GM12878 (cell line): Measurements from ENCODE around the gene SYNGR3. TPM values are rescaled to one million over a fixed set of nuclear protein-coding genes. Genes with fewer than 3 reads are reported as not detected.

Experiments used
- BHLHE40 ChIP-seq, 2 experiments: fragments of 450-650 bp in 1 of 2; IDR thresholded peaks; 2 replicates each; pipeline ENCODE4 v1.6.1; 2011 to 2017; ENCODE audit warnings: low read depth in 2 of 2, borderline replicate concordance in 1 of 2, improper control_type of control experiment in 1 of 2, low read length in 1 of 2, mild to moderate bottlenecking in 1 of 2
- CHD2 ChIP-seq: IDR thresholded peaks from 2 replicates; pipeline ENCODE4 v1.6.1; 2011; ENCODE audit warnings: low read depth, low read length, improper control_type of control experiment, borderline replicate concordance
- FOS ChIP-seq: IDR thresholded peaks from 3 replicates; pipeline ENCODE4 v1.6.1; 2011; ENCODE audit warnings: borderline replicate concordance; ENCODE audit not compliant: insufficient read length; ENCODE audit errors: extremely low read depth
- GABPA ChIP-seq: IDR thresholded peaks from 2 replicates; pipeline ENCODE4 v1.6.1; 2014; ENCODE audit warnings: antibody characterized with exemption, low read depth, mild to moderate bottlenecking, inconsistent platforms
- JUND ChIP-seq: IDR thresholded peaks from 2 replicates; pipeline ENCODE4 v1.6.1; 2012; ENCODE audit warnings: low read depth, mild to moderate bottlenecking, low read length, improper control_type of control experiment, moderate library complexity
- KDM1A ChIP-seq: fragments of 200-600 bp; sonication (generic); IDR thresholded peaks from 2 replicates; pipeline ENCODE4 v1.6.1; 2016; ENCODE audit warnings: borderline replicate concordance
- LARP7 ChIP-seq: fragments of 450-650 bp; IDR thresholded peaks from 2 replicates; pipeline ENCODE4 v1.6.1; 2017; ENCODE audit warnings: mild to moderate bottlenecking
- MEF2B ChIP-seq: fragments of 450-650 bp; IDR thresholded peaks from 2 replicates; pipeline ENCODE4 v1.6.1; 2018; ENCODE audit warnings: mild to moderate bottlenecking, moderate library complexity; ENCODE audit not compliant: partially characterized antibody, poor library complexity, severe bottlenecking
- NBN ChIP-seq: fragments of 450-650 bp; IDR thresholded peaks from 2 replicates; pipeline ENCODE4 v1.6.1; 2016
- NFIC ChIP-seq: IDR thresholded peaks from 2 replicates; pipeline ENCODE4 v1.6.1; 2012; ENCODE audit warnings: low read depth, mild to moderate bottlenecking, inconsistent platforms, low read length, moderate library complexity
- NFYB ChIP-seq: IDR thresholded peaks from 2 replicates; pipeline ENCODE4 v1.6.1; 2011; ENCODE audit warnings: low read depth, mild to moderate bottlenecking, low read length, improper control_type of control experiment, moderate library complexity; ENCODE audit not compliant: insufficient read depth
- RAD51 ChIP-seq: fragments of 450-650 bp; IDR thresholded peaks from 2 replicates; pipeline ENCODE4 v1.6.1; 2016; ENCODE audit warnings: moderate library complexity, mild to moderate bottlenecking, inconsistent platforms
- RB1 ChIP-seq: fragments of 450-650 bp; formaldehyde crosslinking; IDR thresholded peaks from 2 replicates; pipeline ENCODE4 v1.6.1; 2017; ENCODE audit warnings: mild to moderate bottlenecking, borderline replicate concordance
- RCOR1 ChIP-seq: conservative IDR thresholded peaks from 2 replicates; pipeline ENCODE4 v1.6.1; 2012; ENCODE audit warnings: low read depth, low read length, improper control_type of control experiment
- SIN3A ChIP-seq: IDR thresholded peaks from 2 replicates; pipeline ENCODE4 v1.6.1; 2012; ENCODE audit warnings: low read depth, low read length, improper control_type of control experiment
- SMARCA5 ChIP-seq: fragments of 450-650 bp; IDR thresholded peaks from 2 replicates; pipeline ENCODE4 v1.6.1; 2017; ENCODE audit warnings: mild to moderate bottlenecking
- SP1 ChIP-seq: IDR thresholded peaks from one replicate; pipeline ENCODE4 v1.6.1; 2011; ENCODE audit warnings: low read depth, low read length
- SREBF2 ChIP-seq: IDR thresholded peaks from 2 replicates; pipeline ENCODE4 v1.6.1; 2012; ENCODE audit warnings: mild to moderate bottlenecking, low read length
- TAF1 ChIP-seq: IDR thresholded peaks from 2 replicates; pipeline ENCODE4 v1.6.1; 2011; ENCODE audit warnings: mild to moderate bottlenecking, low read depth, low read length, borderline replicate concordance
- TCF7 ChIP-seq: IDR thresholded peaks from 2 replicates; pipeline ENCODE4 v1.6.1; 2014; ENCODE audit warnings: antibody characterized with exemption, borderline replicate concordance
- YBX1 ChIP-seq: fragments of 450-650 bp; IDR thresholded peaks from 2 replicates; pipeline ENCODE4 v1.6.1; 2016; ENCODE audit warnings: antibody characterized with exemption
- polyA plus RNA-seq, 11 experiments: library from polyadenylated mRNA; depleted of rRNA in 4 of 11; unstranded in 6 of 11; stranded (reverse) in 5 of 11; fragments of >200 nt; fragmentation: Nextera tagmentation in 4 of 11; fragmentation: Illumina TruSeq in 1 of 11; extraction: Ambion mirVana in 4 of 11; extraction: Trizol in 1 of 11; gene quantifications; 1 replicate in 1 of 11; 2 replicates in 10 of 11; pipeline versions ENCODE4 v1.2.1 to v1.2.3, GENCODE V29; 2011 to 2016; ENCODE audit warnings: inconsistent platforms in 2 of 11, missing spikeins in 2 of 11, low read depth in 1 of 11
- total RNA-seq, 4 experiments: library from RNA; depleted of rRNA in 3 of 4; stranded (reverse); fragments of >200 nt in 3 of 4; fragmentation: Illumina TruSeq in 1 of 4; extraction: Trizol in 1 of 4; gene quantifications; 2 replicates each; pipeline versions ENCODE4 v1.2.1 to v1.2.3, GENCODE V29; 2013 to 2021
- TF ChIP-seq, protein P1 (sequence below): fragments of 450-650 bp; IDR thresholded peaks from 2 replicates; pipeline ENCODE4 v1.6.1; 2018; ENCODE audit warnings: borderline replicate concordance, mild to moderate bottlenecking; ENCODE audit not compliant: partially characterized antibody
- TF ChIP-seq, protein P2 (sequence below): fragments of 450-650 bp; formaldehyde crosslinking; IDR thresholded peaks from 2 replicates; pipeline ENCODE4 v1.4.0; 2022; ENCODE audit warnings: mild to moderate bottlenecking, moderate library complexity
- TF ChIP-seq, protein P3 (sequence below): fragments of 450-650 bp; IDR thresholded peaks from 2 replicates; pipeline ENCODE4 v1.6.1; 2017; ENCODE audit warnings: low read depth, mild to moderate bottlenecking, moderate library complexity

Gene SYNGR3
- total and polyA plus RNA-seq, 10 of the 15 experiments (the other 5 are each of a cell fraction or from before 2014, with no cell fraction given): 1.2 to 18.1 (median 6.6) TPM

DNA sequence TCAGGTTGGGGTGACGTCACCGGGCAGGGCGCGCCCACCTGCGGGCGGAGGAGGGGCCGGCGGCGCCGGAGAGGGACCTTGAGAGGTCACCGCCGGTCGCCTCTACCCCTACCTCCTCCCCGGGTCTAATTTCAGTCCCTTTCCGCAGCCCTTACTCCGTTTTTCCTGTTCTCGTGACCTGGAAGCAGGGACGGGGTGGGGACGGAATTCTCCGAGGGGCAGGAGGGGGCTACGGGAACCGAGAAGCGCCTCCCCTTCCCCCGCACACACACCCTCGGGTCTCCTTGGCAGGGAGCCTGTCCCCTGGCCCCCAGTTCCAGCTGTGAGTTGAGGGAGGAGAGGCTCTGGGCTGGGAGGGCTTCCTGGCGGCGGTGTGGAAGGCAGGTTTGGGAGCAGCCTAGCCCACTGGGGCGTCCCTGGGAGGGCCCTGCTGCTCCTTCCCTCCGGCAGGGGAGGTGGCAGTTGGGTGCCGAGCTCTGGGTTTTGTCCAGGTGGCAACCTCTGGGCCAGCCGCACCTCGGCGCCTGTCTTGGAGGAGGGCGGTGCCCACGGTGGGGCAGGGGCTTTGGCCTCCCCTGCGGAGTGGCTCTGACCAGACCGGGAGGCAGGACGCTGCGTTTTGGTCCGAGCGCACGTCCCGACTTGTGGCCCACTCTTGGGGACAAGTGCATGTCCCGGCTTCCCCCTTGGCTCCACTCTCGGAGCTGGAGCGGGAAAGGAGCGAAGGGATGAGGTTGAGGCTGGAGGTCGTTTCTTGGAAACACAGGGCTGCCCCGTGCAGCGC, 773 bp downstream of the SYNGR3 start (continued):
- TF ChIP-seq, protein P1, sequence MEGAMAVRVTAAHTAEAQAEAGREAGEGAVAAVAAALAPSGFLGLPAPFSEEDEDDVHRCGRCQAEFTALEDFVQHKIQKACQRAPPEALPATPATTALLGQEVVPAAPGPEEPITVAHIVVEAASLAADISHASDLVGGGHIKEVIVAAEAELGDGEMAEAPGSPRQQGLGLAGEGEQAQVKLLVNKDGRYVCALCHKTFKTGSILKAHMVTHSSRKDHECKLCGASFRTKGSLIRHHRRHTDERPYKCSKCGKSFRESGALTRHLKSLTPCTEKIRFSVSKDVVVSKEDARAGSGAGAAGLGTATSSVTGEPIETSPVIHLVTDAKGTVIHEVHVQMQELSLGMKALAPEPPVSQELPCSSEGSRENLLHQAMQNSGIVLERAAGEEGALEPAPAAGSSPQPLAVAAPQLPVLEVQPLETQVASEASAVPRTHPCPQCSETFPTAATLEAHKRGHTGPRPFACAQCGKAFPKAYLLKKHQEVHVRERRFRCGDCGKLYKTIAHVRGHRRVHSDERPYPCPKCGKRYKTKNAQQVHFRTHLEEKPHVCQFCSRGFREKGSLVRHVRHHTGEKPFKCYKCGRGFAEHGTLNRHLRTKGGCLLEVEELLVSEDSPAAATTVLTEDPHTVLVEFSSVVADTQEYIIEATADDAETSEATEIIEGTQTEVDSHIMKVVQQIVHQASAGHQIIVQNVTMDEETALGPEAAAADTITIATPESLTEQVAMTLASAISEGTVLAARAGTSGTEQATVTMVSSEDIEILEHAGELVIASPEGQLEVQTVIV: no peak
- no peak for TF ChIP-seq GABPA
- no peak for TF ChIP-seq RAD51
- no peak for TF ChIP-seq FOS
- TF ChIP-seq RCOR1: no peak
- no peak for TF ChIP-seq SREBF2
- peak; percentile 2 for TF ChIP-seq SP1
- TF ChIP-seq MEF2B: no peak
- no peak for TF ChIP-seq YBX1
- TF ChIP-seq RB1: 0 out of 2 replicates have a peak, but pooled peaks have one; percentile 7
- TF ChIP-seq, protein P2, sequence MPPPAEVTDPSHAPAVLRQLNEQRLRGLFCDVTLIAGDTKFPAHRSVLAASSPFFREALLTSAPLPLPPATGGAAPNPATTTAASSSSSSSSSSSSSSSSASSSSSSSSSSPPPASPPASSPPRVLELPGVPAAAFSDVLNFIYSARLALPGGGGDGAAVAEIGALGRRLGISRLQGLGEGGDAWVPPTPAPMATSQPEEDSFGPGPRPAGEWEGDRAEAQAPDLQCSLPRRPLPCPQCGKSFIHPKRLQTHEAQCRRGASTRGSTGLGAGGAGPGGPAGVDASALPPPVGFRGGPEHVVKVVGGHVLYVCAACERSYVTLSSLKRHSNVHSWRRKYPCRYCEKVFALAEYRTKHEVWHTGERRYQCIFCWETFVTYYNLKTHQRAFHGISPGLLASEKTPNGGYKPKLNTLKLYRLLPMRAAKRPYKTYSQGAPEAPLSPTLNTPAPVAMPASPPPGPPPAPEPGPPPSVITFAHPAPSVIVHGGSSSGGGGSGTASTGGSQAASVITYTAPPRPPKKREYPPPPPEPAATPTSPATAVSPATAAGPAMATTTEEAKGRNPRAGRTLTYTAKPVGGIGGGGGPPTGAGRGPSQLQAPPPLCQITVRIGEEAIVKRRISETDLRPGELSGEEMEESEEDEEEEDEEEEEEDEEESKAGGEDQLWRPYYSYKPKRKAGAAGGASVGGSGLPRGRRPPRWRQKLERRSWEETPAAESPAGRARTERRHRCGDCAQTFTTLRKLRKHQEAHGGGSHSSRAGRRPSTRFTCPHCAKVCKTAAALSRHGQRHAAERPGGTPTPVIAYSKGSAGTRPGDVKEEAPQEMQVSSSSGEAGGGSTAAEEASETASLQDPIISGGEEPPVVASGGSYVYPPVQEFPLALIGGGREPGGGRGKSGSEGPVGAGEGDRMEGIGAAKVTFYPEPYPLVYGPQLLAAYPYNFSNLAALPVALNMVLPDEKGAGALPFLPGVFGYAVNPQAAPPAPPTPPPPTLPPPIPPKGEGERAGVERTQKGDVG (CRISPR knock-in tag): no peak
- TF ChIP-seq SMARCA5: 0 out of 2 replicates have a peak, but pooled peaks have one; percentile 43
- TF ChIP-seq TAF1: 0 out of 2 replicates have a peak, but pooled peaks have one; percentile 21
- peak; percentile 53; the same call in 1 of the 2 replicates for TF ChIP-seq JUND
- TF ChIP-seq LARP7: peak; percentile 68; the same call in 1 of the 2 replicates
- no peak for TF ChIP-seq NFIC
- TF ChIP-seq, protein P3, sequence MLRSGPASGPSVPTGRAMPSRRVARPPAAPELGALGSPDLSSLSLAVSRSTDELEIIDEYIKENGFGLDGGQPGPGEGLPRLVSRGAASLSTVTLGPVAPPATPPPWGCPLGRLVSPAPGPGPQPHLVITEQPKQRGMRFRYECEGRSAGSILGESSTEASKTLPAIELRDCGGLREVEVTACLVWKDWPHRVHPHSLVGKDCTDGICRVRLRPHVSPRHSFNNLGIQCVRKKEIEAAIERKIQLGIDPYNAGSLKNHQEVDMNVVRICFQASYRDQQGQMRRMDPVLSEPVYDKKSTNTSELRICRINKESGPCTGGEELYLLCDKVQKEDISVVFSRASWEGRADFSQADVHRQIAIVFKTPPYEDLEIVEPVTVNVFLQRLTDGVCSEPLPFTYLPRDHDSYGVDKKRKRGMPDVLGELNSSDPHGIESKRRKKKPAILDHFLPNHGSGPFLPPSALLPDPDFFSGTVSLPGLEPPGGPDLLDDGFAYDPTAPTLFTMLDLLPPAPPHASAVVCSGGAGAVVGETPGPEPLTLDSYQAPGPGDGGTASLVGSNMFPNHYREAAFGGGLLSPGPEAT: no peak
- TF ChIP-seq SIN3A: peak; percentile 15; the same call in 1 of the 2 replicates
- peak in 1 of 2 experiments; percentile 44; a peak in 1 of 4 replicates for TF ChIP-seq BHLHE40 (IDR thresholded peaks at IDR 0.05; ENCODE audit: borderline replicate concordance in 1 of 2, low read depth in 2 of 2, low read length in 1 of 2)
- no peak for TF ChIP-seq NFYB
- 0 out of 2 replicates have a peak, but pooled peaks have one; percentile 22 for TF ChIP-seq CHD2
- no peak for TF ChIP-seq KDM1A
- TF ChIP-seq NBN: peak; percentile 18; the same call in 1 of the 2 replicates
- no peak for TF ChIP-seq TCF7
